Endometrial microvascular endothelial cells (primary cell): ENCODE data around the gene C19orf81. TPM values are rescaled to one million over a fixed set of nuclear protein-coding genes. Genes with fewer than 3 reads are reported as not detected.

Experiments used
- in situ Hi-C: cut with HindIII; loops from 2 replicates; pipeline ENCODE4 v1.10.0; 2017; ENCODE audit warnings: low sequenced_read_pairs, low pct_unique_long_range_greater_than_20kb; ENCODE audit errors: inconsistent ontology term
- total RNA-seq: library from RNA; depleted of rRNA; stranded (reverse); fragments of >200 nt; gene quantifications from one replicate; pipeline ENCODE4 v1.2.3, GENCODE V29; 2015; ENCODE audit errors: inconsistent ontology term

The C19orf81 gene
- total RNA-seq, 1 donor from 2014 or later, result 2.0 TPM

GRCh38 chr19:50702158-50702870 is 53.1 kb downstream of the C19orf81 start:
- in situ Hi-C loops, result no loop called here

- in situ Hi-C loops, result no loop called here
These were observed 53.9 kb downstream of the C19orf81 start for GRCh38 chr19:50702871-50703829.

- in situ Hi-C loops, result no loop called here
These were observed 54.9 kb downstream of the C19orf81 start for GRCh38 chr19:50703915-50704796.

GRCh38 chr19:50705422-50706019 is 56.3 kb downstream of the C19orf81 start:
- in situ Hi-C loops, result no loop called here

- in situ Hi-C loops, result no loop called here
These were observed 57.1 kb downstream of the C19orf81 start for GRCh38 chr19:50706387-50706786.

- in situ Hi-C loops, result no loop called here
These were observed 59.1 kb downstream of the C19orf81 start for GRCh38 chr19:50708179-50708879.

Other genes with a start within 250 kb of the C19orf81 start
- gene SPIB, start 230.5 kb upstream of the C19orf81 start, total RNA-seq, result not detected
- gene MYBPC2, start 216.6 kb upstream of the C19orf81 start, total RNA-seq, result not detected
- 125 TPM for gene EMC10, start 172.9 kb upstream of the C19orf81 start, total RNA-seq
- not detected for gene GARIN5A, start 172.6 kb upstream of the C19orf81 start, total RNA-seq
- gene JOSD2, start 138.3 kb upstream of the C19orf81 start, total RNA-seq, result 25.9 TPM
- not detected for gene ASPDH, start 135.5 kb upstream of the C19orf81 start, total RNA-seq
- gene LRRC4B, start 81.0 kb upstream of the C19orf81 start, total RNA-seq, result not detected
- gene SYT3, start 9.6 kb upstream of the C19orf81 start, total RNA-seq, result not detected
- gene SHANK1, start 70.4 kb downstream of the C19orf81 start, total RNA-seq, result 0.28 TPM
- gene CLEC11A, start 73.9 kb downstream of the C19orf81 start, total RNA-seq, result 40.0 TPM
- not detected for gene GPR32, start 121.0 kb downstream of the C19orf81 start, total RNA-seq
- gene ACP4, start 141.0 kb downstream of the C19orf81 start, total RNA-seq, result not detected
- not detected for gene KLK1, start 174.3 kb downstream of the C19orf81 start, total RNA-seq
- gene KLK15, start 184.1 kb downstream of the C19orf81 start, total RNA-seq, result not detected
- gene KLK3, start 205.5 kb downstream of the C19orf81 start, total RNA-seq, result not detected
- gene KLK2, start 224.0 kb downstream of the C19orf81 start, total RNA-seq, result not detected